Activated CD4-positive, alpha-beta T cell treated with anti-CD3 and anti-CD28 coated beads, Interleukin-10, Interleukin-2, amounts not matched to agents 100 ng/mL and 50 ng/mL, durations not matched to agents 16 hours and 8 hours (primary cell): ENCODE measurements around the gene TP53BP2.
"Not testable (repeated sequence)": the region's sequence is repeated elsewhere in the genome, so short reads cannot be mapped to it uniquely, and the experiment has no call there.

ENCODE experiments used
- DNase-seq: peaks from one replicate; pipeline ENCODE4 v3.0.0-alpha.2; 2020

The TP53BP2 gene

DNA sequence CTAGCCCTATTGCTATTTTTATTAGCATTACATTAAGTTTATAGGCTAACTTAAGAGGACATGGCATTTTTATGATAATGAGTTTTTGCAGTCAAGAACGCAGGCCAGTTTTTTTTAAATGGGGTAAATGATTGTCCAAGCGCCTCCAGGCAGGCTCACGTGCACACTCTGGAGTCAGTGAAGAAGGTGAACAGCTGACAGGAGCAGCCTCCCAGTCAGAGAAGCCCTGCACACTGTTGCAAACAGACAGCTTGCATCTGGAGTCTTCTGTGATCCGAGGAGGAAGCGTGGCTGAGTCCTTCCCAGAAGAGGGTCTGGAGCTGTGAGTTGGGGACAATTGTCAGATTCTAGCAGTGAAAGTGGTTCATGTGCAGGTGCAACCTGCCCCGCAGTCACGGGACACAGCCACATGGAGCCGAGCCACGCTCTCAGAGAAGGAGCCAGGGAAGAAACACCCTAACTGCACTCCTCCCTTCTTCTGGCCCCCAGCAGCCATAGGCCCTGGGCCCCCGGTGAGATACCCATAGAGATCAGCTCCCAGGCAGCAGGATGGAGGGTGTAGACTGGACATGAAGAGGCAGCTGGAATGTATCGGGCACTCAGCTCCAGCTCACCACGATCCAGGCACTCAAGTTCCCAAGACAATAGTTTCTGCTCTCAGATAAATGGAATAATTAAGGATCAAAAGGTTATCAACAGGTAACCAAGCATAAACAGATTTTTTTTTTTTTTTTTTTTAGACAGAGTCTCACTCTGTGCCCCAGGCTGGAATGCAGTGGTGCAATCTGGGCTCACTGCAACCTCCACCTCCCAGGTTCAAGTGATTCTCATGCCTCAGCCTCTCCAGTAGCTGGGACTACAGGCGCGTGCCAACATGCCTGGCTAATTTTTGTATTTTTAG, 107.0 kb downstream of the TP53BP2 start:
- no peak for DNase-seq

- no peak for DNase-seq
These were observed 108.4 kb downstream of the TP53BP2 start for GRCh38 chr1:223737342-223737741.

DNA sequence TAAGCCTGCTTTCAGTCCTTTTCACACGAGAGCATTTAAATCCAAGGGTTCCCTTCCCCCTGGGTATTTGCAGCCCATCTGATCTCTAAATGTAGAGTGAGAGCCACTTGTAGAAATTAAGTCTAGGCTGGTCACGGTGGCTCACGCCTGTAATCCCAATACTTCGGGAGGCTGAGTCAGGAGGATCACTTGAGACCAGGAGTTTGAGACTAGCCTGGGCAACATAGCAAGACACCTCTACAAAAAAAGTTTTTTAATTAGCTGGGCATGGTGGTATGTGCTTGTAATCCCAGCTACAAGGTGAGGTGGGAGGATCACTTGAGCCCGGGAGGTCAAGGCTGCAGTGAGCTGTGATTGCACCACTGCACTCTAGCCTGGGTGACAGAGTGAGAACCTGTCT, 109.1 kb downstream of the TP53BP2 start:
- not testable (repeated sequence) for DNase-seq

GRCh38 chr1:223733898-223734852, 111.6 kb downstream of the TP53BP2 start:
- no peak for DNase-seq

- DNase-seq, result no peak
These were observed 112.6 kb downstream of the TP53BP2 start for GRCh38 chr1:223732993-223733798.

GRCh38 chr1:223731133-223731770, 114.5 kb downstream of the TP53BP2 start:
- DNase-seq, result no peak

DNA sequence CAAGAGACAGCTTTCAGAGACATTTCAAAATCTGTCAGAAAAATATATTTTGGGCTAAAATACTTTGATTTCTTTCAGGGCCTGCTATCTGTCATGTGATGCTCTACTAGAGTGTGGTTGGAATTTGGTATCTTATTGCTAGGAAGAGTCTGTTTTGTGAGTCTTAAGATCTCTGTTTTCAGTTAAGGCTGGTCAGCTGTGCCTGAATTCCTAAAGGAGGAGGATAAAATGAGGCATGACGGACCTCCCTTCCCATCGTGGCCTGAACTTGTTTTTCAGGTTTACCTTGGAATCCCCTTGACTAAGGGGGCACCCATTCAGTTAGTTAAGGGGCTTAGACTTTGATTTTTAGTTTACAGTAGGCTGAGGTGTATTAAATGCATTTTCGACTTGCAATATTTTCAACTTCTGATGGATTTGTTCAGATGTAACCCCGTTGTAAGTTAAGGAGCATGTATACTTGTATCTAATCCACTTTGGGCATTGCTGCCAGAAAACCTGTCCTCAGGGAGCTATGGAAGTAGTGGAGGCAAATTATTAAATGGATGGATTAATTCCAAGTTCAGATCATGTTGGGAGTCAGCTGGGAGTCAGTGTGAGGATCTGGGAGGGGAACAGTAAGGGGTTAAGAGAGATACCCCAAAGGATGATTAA, 115.1 kb downstream of the TP53BP2 start:
- DNase-seq, result no peak

DNA sequence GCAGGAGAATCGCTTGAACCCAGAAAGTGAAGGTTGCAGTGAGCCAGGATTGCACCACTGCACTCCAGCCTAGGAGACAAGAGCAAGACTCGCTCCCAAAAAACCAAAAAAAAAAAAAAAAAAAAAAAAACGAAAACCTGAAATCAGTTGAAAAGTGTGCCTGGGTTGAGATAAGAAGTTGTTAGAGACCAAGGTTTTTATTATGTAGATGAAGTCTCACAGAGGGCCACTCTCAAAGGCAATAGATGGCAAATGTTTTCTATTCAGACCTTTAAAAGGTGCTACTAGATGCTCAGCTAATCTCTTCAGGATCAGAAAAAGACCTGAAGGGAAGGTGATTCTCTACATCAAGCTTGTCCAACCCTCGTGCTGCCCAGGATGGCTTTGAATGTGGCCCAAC, 115.8 kb downstream of the TP53BP2 start:
- DNase-seq, result no peak
